ENCODE measurements around the gene RGS7.

DNA sequence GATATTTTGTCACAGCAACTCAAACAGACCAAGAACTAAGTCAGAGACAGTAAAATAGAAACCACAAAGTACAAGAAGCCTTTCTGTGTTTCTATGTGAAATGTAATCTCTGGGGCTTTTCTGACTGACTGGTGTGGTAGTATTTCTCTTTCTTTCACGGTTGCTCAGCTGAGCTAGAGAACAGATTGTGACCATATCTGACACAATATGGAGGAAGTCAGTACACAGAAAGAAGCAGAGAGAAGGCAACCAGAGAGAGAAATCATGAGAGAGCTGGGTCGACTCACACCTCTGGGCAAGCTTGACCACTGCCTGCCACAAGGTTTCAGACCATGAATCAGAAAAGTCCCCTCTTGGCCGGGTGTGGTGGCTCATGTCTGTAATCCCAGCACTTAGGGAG is 536.2 kb downstream of the RGS7 start:
- TF ChIP-seq, protein P1, sequence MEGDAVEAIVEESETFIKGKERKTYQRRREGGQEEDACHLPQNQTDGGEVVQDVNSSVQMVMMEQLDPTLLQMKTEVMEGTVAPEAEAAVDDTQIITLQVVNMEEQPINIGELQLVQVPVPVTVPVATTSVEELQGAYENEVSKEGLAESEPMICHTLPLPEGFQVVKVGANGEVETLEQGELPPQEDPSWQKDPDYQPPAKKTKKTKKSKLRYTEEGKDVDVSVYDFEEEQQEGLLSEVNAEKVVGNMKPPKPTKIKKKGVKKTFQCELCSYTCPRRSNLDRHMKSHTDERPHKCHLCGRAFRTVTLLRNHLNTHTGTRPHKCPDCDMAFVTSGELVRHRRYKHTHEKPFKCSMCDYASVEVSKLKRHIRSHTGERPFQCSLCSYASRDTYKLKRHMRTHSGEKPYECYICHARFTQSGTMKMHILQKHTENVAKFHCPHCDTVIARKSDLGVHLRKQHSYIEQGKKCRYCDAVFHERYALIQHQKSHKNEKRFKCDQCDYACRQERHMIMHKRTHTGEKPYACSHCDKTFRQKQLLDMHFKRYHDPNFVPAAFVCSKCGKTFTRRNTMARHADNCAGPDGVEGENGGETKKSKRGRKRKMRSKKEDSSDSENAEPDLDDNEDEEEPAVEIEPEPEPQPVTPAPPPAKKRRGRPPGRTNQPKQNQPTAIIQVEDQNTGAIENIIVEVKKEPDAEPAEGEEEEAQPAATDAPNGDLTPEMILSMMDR (IDR thresholded peaks at IDR 0.05) = no peak
- no peak for TF ChIP-seq POLR2A (IDR thresholded peaks at IDR 0.05)
- TF ChIP-seq EP300 (IDR thresholded peaks at IDR 0.05) = no peak
- TF ChIP-seq POLR2AphosphoS5 (IDR thresholded peaks at IDR 0.05) = no peak

All from gastroesophageal sphincter (tissue), 3 donors.